Kidney glomerular epithelial cell (primary cell): Measurements from ENCODE around the gene TBCE.

Experiments
- DNase-seq: peaks from one replicate; lab custom pipeline; 2025; lab: John Stamatoyannopoulos, UW

TBCE gene

DNA sequence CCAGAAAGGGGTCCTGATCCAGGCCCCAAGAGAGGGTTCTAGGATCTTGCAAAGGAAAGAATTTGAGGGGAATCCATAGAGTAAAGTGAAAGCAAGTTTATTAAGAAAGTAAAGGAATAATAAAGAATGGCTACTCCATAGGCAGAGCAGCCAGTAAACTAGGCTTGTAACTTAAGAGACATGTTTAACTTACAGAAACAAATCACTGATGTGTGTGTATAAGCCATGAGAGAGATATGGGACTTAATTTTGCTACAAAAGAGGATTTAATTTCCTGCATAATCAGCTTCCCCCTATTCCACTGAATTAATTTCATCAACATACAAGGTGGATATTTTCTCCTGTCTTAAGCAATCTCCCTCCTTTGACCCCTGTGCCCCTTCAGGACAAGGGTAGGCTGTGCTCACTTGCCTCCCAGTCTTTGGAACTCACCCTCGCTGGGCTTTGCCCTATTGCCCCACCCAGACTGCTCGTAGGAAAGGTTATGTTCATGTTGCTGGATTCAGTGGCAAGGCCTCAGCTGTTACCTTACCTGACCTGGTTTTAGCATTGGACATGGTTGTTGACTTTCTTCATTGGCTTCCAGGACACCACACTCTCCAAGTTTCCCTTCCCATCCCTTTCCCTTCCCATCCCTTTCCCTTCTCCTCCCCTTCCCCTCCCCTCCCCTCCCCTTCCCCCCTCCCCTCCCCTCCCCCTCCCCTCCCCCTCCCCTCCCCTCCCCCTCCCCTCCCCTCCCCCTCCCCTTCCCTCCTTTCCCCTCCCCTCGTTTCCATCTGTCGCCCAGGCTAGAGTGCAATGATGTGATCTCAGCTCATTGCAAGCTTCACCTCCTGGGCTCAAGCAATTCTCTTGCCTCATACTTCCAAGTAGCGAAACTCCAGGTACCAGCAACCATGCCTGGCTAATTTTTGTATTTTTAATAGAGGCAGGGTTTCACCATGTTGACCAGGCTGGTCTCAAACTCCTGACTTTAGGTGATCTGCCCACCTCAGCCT, 44.6 kb downstream of the TBCE start:
- no peak for DNase-seq

- peak; percentile 55 for DNase-seq
Observed at GRCh38 chr1:235415008-235415904, 48.0 kb downstream of the TBCE start.

- no peak for DNase-seq
Observed at GRCh38 chr1:235416662-235417049, 49.4 kb downstream of the TBCE start.

DNA sequence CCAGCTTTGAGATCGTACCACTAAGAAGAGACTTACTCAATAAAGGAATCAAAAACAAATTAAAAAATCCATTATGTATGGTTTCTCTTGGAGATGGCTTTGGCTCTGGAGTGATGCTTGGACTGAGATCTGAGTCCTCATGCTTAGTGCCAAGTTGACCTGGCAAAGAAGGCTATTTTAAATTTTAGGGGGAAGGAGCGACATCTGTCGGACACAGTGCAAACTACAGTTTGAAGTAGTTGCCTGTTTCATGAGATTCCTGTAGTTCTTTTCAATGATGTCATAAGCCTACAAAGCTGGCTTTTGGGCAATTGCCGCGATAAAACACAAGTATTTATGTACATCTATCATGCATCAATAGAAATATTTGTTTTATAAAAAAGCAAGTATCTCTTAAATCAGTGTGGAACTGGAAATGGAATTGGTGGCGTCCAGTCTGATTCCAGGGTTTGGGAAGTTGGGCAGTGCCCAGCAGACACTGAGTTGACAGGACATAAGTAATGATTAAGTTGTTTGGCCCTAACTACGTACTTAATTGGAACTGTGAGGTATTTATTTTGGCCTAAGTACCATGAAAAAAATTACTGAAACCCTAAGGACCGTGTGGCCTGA, 50.0 kb downstream of the TBCE start:
- peak; percentile 44 for DNase-seq

DNA sequence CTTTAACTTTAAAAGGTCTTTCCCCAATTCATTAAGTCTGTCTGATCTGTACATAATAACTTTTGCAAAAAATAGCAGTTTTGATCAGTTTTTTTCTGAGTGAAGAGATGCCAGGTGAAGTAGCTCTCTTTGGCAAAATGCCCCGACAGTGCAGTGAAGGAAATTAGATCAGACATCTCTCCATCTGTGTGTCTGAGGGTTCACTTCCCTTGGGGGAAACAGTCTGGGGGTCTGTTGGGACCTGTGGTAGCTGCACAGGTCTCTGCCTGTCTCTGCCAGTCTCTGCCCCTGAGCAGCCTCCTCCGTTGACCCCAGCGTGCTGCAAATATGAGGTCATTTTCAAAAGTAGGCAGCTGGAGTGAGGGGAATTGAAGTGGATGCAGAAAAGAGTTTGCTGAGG, 54.5 kb downstream of the TBCE start:
- no peak for DNase-seq

- no peak for DNase-seq
Observed at GRCh38 chr1:235423214-235423652, 56.0 kb downstream of the TBCE start.

- no peak for DNase-seq
Observed at GRCh38 chr1:235424092-235424491, 56.9 kb downstream of the TBCE start.

- DNase-seq, result no peak
Observed at GRCh38 chr1:235425357-235425756, 58.1 kb downstream of the TBCE start.

GRCh38 chr1:235426143-235426542, 58.9 kb downstream of the TBCE start:
- no peak for DNase-seq

DNA sequence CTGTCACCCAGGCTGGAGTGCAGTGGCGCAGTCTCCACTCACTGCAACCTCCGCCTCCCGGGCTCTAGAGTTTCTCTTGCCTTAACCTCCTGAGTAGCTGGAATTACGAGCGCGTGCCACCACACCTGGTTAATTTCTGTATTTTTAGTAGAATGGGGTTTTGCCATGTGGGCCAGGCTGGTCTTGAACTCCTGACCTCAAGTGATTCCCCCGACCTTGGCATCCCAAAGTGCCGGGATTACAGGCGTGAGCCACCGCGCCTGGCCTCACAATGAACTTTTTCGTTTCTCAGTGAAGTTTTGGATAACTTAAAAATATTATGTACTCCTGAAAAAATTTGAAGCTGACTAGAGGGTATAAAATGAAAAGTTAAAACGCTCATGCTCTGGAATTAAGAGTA, 59.5 kb downstream of the TBCE start:
- no peak for DNase-seq

DNA sequence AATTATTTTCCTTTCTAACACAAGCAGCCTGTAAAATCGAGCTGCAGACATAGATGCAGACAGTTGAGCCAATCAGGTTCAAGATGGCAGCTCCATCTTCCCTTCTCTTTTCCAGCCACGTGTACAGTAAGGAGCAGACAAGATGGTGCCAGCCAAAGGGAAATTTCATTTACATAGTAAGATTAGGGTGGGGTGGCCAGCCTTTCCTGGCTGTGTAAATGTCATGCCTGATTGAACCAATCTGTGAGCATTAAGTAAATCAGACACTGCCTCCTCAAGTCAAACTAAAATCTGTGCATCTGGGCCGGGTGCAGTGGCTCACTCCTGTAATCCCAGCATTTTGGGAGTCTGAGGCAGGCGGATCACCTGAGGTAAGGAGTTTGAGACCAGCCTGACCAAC, 60.2 kb downstream of the TBCE start:
- no peak for DNase-seq

- DNase-seq, result no peak
Observed at GRCh38 chr1:235429143-235429542, 61.9 kb downstream of the TBCE start.

DNA sequence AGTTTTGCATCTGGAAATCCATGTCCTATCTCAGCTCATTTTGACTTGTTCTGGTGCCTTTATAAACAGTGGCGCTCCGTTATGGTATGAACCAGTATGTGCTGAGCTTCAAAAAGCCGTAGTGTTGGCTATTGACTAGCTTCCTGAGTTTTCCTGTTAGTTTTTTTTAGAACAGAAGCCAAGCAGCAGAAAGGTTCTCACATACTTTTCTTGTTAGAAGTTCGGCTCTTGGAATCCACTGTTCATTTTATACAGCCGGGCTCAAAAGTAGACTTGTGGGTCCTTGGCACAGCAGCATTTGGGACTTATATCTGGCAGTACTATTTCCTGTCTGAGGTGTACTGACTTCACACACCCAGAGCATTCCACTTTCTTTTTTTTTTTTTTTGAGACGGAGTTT, 63.8 kb downstream of the TBCE start:
- DNase-seq, result no peak

DNA sequence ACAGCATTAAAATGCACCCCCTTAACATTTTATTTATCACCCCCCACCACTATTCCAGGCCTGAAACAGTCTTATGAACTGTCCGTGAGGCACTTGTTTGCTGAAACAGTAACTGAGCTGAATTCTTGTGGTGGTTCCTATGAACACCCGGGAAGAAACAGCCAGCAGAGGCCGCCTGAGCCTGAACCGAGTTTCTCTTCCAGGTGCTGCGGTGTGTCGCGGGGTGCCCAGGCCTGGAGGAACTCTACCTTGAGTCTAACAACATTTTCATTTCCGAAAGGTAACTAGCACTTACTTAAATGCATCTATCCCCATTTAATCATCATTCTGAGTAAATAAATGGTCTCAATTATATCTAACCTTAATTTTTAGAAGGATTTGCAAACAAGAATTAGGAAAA, 66.8 kb downstream of the TBCE start:
- no peak for DNase-seq

DNA sequence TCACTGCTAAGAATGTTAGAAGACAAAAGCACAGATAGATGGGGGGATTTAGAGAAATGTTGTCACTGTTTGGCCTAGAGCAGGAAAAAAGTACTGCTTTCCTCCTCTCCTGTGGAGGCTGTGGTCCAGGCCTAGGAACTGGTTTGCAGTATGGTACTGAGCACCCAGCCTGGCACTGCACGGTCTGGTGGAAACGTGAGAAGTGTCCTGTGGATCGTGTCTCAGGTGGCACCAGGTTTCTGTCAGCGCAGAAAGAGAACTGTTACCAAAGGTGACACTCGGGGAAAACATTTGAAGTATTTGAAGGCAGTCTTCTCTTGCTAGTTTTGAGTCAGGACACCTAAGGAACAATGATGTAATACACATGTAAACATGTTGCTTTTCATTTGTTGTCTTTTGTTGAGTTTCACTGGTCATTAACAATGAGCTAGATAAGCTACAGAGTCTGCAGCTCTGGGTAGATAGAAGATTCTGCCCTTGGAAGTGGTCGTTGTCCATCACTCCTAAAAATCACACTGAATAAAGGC, 74.0 kb downstream of the TBCE start:
- no peak for DNase-seq

- DNase-seq, result peak; percentile 55
Observed at GRCh38 chr1:235442788-235443429, 75.7 kb downstream of the TBCE start.

- no peak for DNase-seq
Observed at GRCh38 chr1:235448616-235449015, 81.4 kb downstream of the TBCE start.

GRCh38 chr1:235450433-235450832, 83.2 kb downstream of the TBCE start:
- no peak for DNase-seq

- no peak for DNase-seq
Observed at GRCh38 chr1:235450886-235451483, 83.8 kb downstream of the TBCE start.

- no peak for DNase-seq
Observed at GRCh38 chr1:235454021-235454420, 86.8 kb downstream of the TBCE start.

DNA sequence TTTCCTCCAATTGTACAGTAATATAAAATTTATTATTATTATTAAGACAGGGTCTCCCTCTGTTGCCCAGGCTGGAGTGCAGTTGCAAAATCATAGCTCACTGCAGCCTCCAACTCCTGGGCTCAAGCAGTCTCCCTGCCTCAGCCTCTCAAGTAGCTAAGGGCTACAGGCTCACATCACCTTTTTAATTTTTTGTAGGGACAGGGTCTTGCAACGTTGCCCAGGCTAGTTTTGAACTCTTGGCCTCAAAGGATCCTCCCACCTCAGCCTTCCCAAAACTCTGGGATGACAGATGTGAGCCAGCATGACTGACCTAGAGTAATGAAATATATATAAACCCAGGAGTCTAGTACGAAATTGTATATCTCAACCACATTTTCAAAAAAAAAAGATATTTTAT, 87.9 kb downstream of the TBCE start:
- DNase-seq, result no peak
